HG03460 (cell line): ENCODE results near the gene PKN3.

ENCODE experiments used
- ATAC-seq: cut with Tn5 transposase; IDR thresholded peaks from one replicate; pipeline ENCODE4 v1.9.1; 2021; ENCODE audit not compliant: unreplicated experiment

The PKN3 gene

GRCh38 chr9:128715436-128715750 is 13.1 kb downstream of the PKN3 start:
- no peak for ATAC-seq

- no peak for ATAC-seq
These were observed 14.4 kb downstream of the PKN3 start for GRCh38 chr9:128716581-128717254.

- ATAC-seq, result no peak
These were observed 15.7 kb downstream of the PKN3 start for GRCh38 chr9:128718047-128718446.

GRCh38 chr9:128718475-128718874 is 16.2 kb downstream of the PKN3 start:
- no peak for ATAC-seq

- ATAC-seq, result no peak
These were observed 17.8 kb downstream of the PKN3 start for GRCh38 chr9:128719919-128720605.

GRCh38 chr9:128720841-128721486 is 18.7 kb downstream of the PKN3 start:
- ATAC-seq, result no peak

- no peak for ATAC-seq
These were observed 19.2 kb downstream of the PKN3 start for GRCh38 chr9:128721487-128722010.

- no peak for ATAC-seq
These were observed 20.4 kb downstream of the PKN3 start for GRCh38 chr9:128722380-128723351.

GRCh38 chr9:128723352-128723865 is 21.1 kb downstream of the PKN3 start:
- ATAC-seq, result no peak

GRCh38 chr9:128723866-128724743 is 21.8 kb downstream of the PKN3 start, which contains the start of gene ZDHHC12:
ZDHHC12 (minus strand) TSS chr9:128724127; CDS start chr9:128724093, 34 bp downstream.
- peak; percentile 96 for ATAC-seq

- no peak for ATAC-seq
These were observed 22.5 kb downstream of the PKN3 start for GRCh38 chr9:128724744-128725211.

GRCh38 chr9:128727640-128728248 is 25.4 kb downstream of the PKN3 start:
- ATAC-seq, result no peak

- no peak for ATAC-seq
These were observed 26.0 kb downstream of the PKN3 start for GRCh38 chr9:128728298-128728697.

GRCh38 chr9:128729302-128729701 is 27.0 kb downstream of the PKN3 start:
- ATAC-seq, result no peak

- no peak for ATAC-seq
These were observed 27.6 kb downstream of the PKN3 start for GRCh38 chr9:128729766-128730517.

- no peak for ATAC-seq
These were observed 28.8 kb downstream of the PKN3 start for GRCh38 chr9:128731093-128731492.

- no peak for ATAC-seq
These were observed 29.4 kb downstream of the PKN3 start for GRCh38 chr9:128731691-128732090.

GRCh38 chr9:128732576-128732975 is 30.3 kb downstream of the PKN3 start:
- no peak for ATAC-seq
